BJ (cell line): ENCODE results near the gene NID2. TPM values are rescaled to one million over a fixed set of nuclear protein-coding genes. Genes with fewer than 3 reads are reported as not detected.

Experiments used
- CTCF ChIA-PET: fragments of 350-600 bp; formaldehyde crosslinking; extraction: SDS; loops from one replicate; lab custom pipeline; 2021; ENCODE audit warnings: antibody characterized with exemption, inconsistent platforms; lab: Yijun Ruan, JAX
- POLR2A ChIA-PET: fragments of 300-600 bp; sonication (Branson Sonifier 250); formaldehyde crosslinking; extraction: SDS; loops from one replicate; lab custom pipeline; 2021; ENCODE audit warnings: antibody characterized with exemption; lab: Charles Lee
- DNase-seq: peaks from one replicate; pipeline ENCODE4 v3.0.0-alpha.2; 2011; ENCODE audit warnings: low read depth
- H3K27me3 ChIP-seq: 2 replicates; pipeline ENCODE4 v1.6.0; 2011; ENCODE audit warnings: low read length; ENCODE audit not compliant: control insufficient read depth, insufficient read depth
- H3K36me3 ChIP-seq: 2 replicates; pipeline ENCODE4 v1.5.1; 2011; ENCODE audit warnings: low read length; ENCODE audit not compliant: control insufficient read depth, insufficient read depth
- H3K4me3 ChIP-seq: 2 replicates; pipeline ENCODE4 v1.5.1; 2011; ENCODE audit warnings: low read depth, mild to moderate bottlenecking, control low read depth, low read length
- polyA plus RNA-seq: library from polyadenylated mRNA; depleted of rRNA; stranded (reverse); fragments of >200 nt; gene quantifications from 2 replicates; pipeline ENCODE4 v1.2.3, GENCODE V29; 2011
- TF ChIP-seq, protein P1 (sequence below): IDR thresholded peaks from 2 replicates; pipeline ENCODE4 v1.5.1; 2011; ENCODE audit warnings: low read depth, mild to moderate bottlenecking, control low read depth, inconsistent platforms, low read length, moderate library complexity; ENCODE audit not compliant: insufficient read depth

NID2 gene
- polyA plus RNA-seq, 1 experiment = 279 TPM

DNA sequence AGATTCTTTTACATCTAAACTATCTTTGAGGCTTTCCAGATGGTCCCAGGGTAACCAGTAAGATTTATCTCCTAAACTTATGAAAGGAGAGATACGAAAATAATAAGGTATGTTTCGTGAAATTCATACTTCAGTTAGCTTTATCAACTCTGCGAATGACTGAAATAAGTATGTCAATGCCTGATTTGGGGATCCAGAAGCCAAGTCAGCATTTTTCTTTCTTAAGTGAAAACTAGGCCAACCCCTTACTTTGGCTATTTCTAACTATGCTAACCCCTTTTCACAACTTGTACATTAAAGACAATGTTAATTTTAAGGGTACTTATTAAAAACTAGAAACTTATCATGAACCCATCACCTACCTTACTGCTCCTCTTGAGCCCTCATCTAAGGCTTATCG lies 26.9 kb upstream of the NID2 start:
- Histone ChIP-seq H3K36me3 (no peaks in the 10 kb centered on the region), H3K4me3 (no peak overlapping the region), H3K27me3 (no peaks in the 10 kb centered on the region)
- POLR2A ChIA-PET = no interaction called here
- no peak for DNase-seq
- TF ChIP-seq, protein P1, sequence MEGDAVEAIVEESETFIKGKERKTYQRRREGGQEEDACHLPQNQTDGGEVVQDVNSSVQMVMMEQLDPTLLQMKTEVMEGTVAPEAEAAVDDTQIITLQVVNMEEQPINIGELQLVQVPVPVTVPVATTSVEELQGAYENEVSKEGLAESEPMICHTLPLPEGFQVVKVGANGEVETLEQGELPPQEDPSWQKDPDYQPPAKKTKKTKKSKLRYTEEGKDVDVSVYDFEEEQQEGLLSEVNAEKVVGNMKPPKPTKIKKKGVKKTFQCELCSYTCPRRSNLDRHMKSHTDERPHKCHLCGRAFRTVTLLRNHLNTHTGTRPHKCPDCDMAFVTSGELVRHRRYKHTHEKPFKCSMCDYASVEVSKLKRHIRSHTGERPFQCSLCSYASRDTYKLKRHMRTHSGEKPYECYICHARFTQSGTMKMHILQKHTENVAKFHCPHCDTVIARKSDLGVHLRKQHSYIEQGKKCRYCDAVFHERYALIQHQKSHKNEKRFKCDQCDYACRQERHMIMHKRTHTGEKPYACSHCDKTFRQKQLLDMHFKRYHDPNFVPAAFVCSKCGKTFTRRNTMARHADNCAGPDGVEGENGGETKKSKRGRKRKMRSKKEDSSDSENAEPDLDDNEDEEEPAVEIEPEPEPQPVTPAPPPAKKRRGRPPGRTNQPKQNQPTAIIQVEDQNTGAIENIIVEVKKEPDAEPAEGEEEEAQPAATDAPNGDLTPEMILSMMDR = no peak
- CTCF ChIA-PET = no interaction called here

DNA sequence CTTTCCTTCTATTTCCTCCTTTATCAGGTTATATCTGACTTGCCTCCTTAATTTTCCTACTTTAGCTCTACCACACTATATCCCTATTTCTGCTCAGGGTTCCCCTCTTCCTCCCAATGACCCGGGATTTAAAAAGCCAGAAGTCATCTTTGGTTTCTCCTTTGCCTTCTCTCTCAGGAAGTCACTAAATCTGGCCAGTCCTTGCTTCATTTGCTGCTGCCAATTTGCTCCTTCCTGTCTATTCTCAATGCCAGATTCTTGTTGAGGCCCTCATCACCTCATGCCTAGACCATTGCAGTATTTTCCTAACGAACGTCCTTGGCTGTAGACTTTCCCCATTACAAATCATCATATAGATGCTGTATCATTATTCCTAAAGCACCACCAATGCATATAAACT lies 26.5 kb upstream of the NID2 start:
- POLR2A ChIA-PET = no interaction called here
- Histone ChIP-seq H3K27me3 (no peaks in the 10 kb centered on the region), H3K36me3 (no peaks in the 10 kb centered on the region), H3K4me3 (no peak overlapping the region)
- TF ChIP-seq, protein P1 = no peak
- DNase-seq = no peak
- CTCF ChIA-PET = no interaction called here

DNA sequence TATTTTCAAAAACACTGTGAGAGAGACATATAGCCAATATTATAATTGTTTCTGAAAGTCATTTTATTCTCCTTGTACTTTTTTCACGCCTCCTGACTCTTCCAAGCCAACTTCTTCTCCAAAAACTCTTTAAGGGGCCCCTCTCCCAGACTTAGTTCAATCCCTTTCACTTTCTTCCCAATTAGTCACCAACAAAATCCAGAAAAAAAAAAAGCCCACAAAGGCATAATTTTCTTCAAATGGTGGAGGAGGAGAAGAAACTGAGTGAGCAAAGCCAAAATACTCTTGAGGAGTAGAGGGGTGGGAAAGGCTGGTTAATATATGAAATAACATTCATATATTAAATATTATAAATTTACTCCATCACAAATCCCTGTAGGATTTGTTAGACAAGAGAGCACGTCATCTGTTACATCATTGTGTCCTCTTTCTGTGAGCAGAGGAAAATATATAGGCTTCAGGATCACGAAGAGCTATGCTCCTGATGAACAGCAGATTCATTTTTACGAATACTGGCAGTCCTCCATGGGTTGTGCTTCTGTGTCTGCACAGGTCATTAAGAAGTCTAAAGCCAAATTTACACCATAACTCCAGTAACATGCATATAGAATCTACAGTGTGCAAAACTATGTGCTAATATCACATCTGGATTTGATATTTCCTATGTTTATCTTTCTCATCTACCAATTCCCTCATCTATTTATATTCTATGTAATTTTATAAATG lies 25.9 kb upstream of the NID2 start:
- no peak for DNase-seq
- no peaks in the 10 kb centered on the region for H3K27me3 ChIP-seq
- ChIA-PET CTCF (no interaction called here), POLR2A (no interaction called here)
- TF ChIP-seq, protein P1 = no peak
- H3K4me3 ChIP-seq = no peak overlapping the region
- no peaks in the 10 kb centered on the region for H3K36me3 ChIP-seq

DNA sequence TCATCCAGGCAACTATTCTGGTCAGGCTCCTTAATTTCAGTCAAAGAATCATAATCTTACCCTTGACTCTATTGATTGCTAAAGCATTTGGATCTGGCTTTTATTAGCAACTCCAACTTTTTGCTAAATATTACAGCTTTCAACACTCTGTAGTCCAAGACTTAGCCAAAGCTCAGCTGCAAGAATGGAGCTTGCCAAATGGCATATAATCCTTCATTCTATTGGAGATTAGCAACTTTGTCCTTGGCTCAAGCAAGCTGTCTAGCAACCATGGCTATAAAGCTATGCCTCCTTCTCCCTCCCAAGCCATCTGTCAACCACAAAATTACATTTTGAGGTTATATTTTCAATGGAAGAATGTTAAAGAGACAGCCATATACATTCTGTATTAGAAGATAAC lies 23.1 kb upstream of the NID2 start:
- ChIA-PET CTCF (interaction anchor here (1.6 kb wide), 1 partner anchor 12 kb away, joined by 5 read pairs; no protein-coding TSS in a partner anchor), POLR2A (no interaction called here)
- H3K36me3 ChIP-seq = no peaks in the 10 kb centered on the region
- no peaks in the 10 kb centered on the region for H3K27me3 ChIP-seq
- no peak overlapping the region for H3K4me3 ChIP-seq
- no peak for DNase-seq
- TF ChIP-seq, protein P1 = no peak

DNA sequence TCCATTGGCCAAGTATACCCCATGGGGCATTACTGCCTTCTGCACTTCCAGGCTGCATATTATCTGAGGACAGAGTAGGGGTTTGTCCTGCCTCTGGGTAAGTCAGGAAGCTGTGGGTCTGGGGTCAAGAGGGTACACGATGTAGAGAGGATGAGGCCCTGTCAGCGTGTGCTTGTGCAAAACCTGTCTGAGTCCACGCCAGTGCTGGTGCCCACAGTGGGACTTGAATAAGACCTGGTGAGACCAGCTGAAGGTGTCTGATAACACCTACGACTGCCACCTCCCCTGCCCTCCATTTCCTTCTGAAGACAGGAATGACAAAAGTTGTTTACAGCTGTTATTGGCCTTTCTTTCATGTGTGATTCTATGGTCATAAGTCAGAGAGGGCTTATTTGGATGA lies 22.1 kb upstream of the NID2 start:
- no peaks in the 10 kb centered on the region for H3K36me3 ChIP-seq
- no peaks in the 10 kb centered on the region for H3K27me3 ChIP-seq
- TF ChIP-seq, protein P1 = no peak
- POLR2A ChIA-PET = no interaction called here
- DNase-seq = no peak
- no peak overlapping the region for H3K4me3 ChIP-seq
- CTCF ChIA-PET = interaction anchor here (1.6 kb wide), 1 partner anchor 11 kb away, joined by 5 read pairs; no protein-coding TSS in a partner anchor
